Measurements from ENCODE around the gene CDCA7.
"Not testable (repeated sequence)": the region's sequence is repeated elsewhere in the genome, so short reads cannot be mapped to it uniquely, and the experiment has no call there.

CDCA7 gene

GRCh38 chr2:173354582-173355131, at the start of gene CDCA7:
Gene CDCA7 (plus strand): TSS chr2:173354872. CDS start chr2:173354964, 92 bp downstream.
- peaks cover 25% of the 10 kb centered on the region; the same call in 1 of the 2 replicates for H3K4me1 ChIP-seq (ENCODE audit: insufficient read depth, low read length)
- H3K27me3 ChIP-seq (ENCODE audit: insufficient read depth, low read length): no peaks in the 10 kb centered on the region
- H3K36me3 ChIP-seq (ENCODE audit: insufficient read depth, low read depth, low read length): peaks cover 14% of the 10 kb centered on the region
- peaks cover 3% of the 10 kb centered on the region; the same call in 1 of the 2 replicates for H3K9me3 ChIP-seq (ENCODE audit: insufficient read depth, low read depth, low read length)
- H3K4me3 ChIP-seq (ENCODE audit: low read length): peak within 1 kb of the TSS; percentile 77
- peak within 1 kb of the TSS; percentile 98 for H3K9ac ChIP-seq (ENCODE audit: low read depth, low read length)
- H3K27ac ChIP-seq (ENCODE audit: low read length): peak within 1 kb of the TSS; percentile 93

- no peaks in the 10 kb centered on the region for H3K27me3 ChIP-seq (ENCODE audit: insufficient read depth, low read length)
- no peak overlapping the region for H3K9ac ChIP-seq (ENCODE audit: low read depth, low read length)
- H3K4me1 ChIP-seq (ENCODE audit: insufficient read depth, low read length): peaks cover 7% of the 10 kb centered on the region; the same call in 1 of the 2 replicates
- H3K4me3 ChIP-seq (ENCODE audit: low read length): no peak overlapping the region
- H3K36me3 ChIP-seq (ENCODE audit: insufficient read depth, low read depth, low read length): no peaks in the 10 kb centered on the region; the same call in 1 of the 2 replicates
- H3K27ac ChIP-seq (ENCODE audit: low read length): no peak overlapping the region
- H3K9me3 ChIP-seq (ENCODE audit: insufficient read depth, low read depth, low read length): peaks cover 10% of the 10 kb centered on the region
Observed at GRCh38 chr2:173305303-173305702, 49.4 kb upstream of the CDCA7 start.

DNA sequence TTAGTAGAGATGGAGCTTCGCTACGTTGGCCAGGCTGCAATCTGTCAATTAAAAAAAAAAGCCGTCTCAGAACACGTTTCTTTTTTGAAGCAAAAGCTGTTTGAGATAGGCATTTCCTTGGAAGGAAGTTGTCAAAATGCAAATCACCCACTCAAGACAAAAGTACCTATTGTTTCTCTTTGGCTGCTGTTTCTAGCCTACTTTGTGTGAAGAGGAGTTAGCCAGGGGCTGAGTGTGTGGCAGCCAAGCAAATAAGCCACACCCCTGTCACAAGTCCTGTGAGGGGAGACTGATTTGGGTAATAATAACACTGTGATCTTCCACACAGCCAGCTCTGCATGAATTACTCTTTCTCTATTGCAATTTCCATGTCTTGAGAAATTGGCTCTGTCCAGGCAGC, 47.4 kb upstream of the CDCA7 start:
- Histone ChIP-seq H3K27ac (ENCODE audit: low read length) (no peak overlapping the region), H3K27me3 (ENCODE audit: insufficient read depth, low read length) (no peaks in the 10 kb centered on the region), H3K4me3 (ENCODE audit: low read length) (no peak overlapping the region), H3K9me3 (ENCODE audit: insufficient read depth, low read depth, low read length) (no peaks in the 10 kb centered on the region; the same call in 1 of the 2 replicates), H3K4me1 (ENCODE audit: insufficient read depth, low read length) (peaks cover 7% of the 10 kb centered on the region; the same call in 1 of the 2 replicates), H3K36me3 (ENCODE audit: insufficient read depth, low read depth, low read length) (no peaks in the 10 kb centered on the region), H3K9ac (ENCODE audit: low read depth, low read length) (no peak overlapping the region)

- not testable (repeated sequence) for H3K4me3 ChIP-seq (ENCODE audit: low read length); H3K9ac ChIP-seq (ENCODE audit: low read depth, low read length); H3K4me1 ChIP-seq (ENCODE audit: insufficient read depth, low read length); H3K36me3 ChIP-seq (ENCODE audit: insufficient read depth, low read depth, low read length); H3K27me3 ChIP-seq (ENCODE audit: insufficient read depth, low read length); H3K9me3 ChIP-seq (ENCODE audit: insufficient read depth, low read depth, low read length); H3K27ac ChIP-seq (ENCODE audit: low read length)
Observed at GRCh38 chr2:173309370-173309769, 45.3 kb upstream of the CDCA7 start.

GRCh38 chr2:173311844-173312606, 42.6 kb upstream of the CDCA7 start:
- Histone ChIP-seq H3K9ac (ENCODE audit: low read depth, low read length) (no peak overlapping the region), H3K9me3 (ENCODE audit: insufficient read depth, low read depth, low read length) (no peaks in the 10 kb centered on the region), H3K27me3 (ENCODE audit: insufficient read depth, low read length) (no peaks in the 10 kb centered on the region), H3K36me3 (ENCODE audit: insufficient read depth, low read depth, low read length) (no peaks in the 10 kb centered on the region), H3K4me3 (ENCODE audit: low read length) (no peak overlapping the region), H3K27ac (ENCODE audit: low read length) (no peak overlapping the region), H3K4me1 (ENCODE audit: insufficient read depth, low read length) (peaks cover 2% of the 10 kb centered on the region; the same call in 1 of the 2 replicates)

- H3K9me3 ChIP-seq (ENCODE audit: insufficient read depth, low read depth, low read length): peaks cover 10% of the 10 kb centered on the region
- no peak overlapping the region for H3K27ac ChIP-seq (ENCODE audit: low read length)
- H3K4me3 ChIP-seq (ENCODE audit: low read length): no peak overlapping the region
- no peaks in the 10 kb centered on the region for H3K4me1 ChIP-seq (ENCODE audit: insufficient read depth, low read length)
- H3K36me3 ChIP-seq (ENCODE audit: insufficient read depth, low read depth, low read length): no peaks in the 10 kb centered on the region
- H3K27me3 ChIP-seq (ENCODE audit: insufficient read depth, low read length): no peaks in the 10 kb centered on the region
- no peak overlapping the region for H3K9ac ChIP-seq (ENCODE audit: low read depth, low read length)
Observed at GRCh38 chr2:173323371-173323770, 31.3 kb upstream of the CDCA7 start.

GRCh38 chr2:173326806-173327205, 27.9 kb upstream of the CDCA7 start:
- no peak overlapping the region for H3K27ac ChIP-seq (ENCODE audit: low read length)
- peaks cover 25% of the 10 kb centered on the region for H3K9me3 ChIP-seq (ENCODE audit: insufficient read depth, low read depth, low read length)
- no peak overlapping the region for H3K4me3 ChIP-seq (ENCODE audit: low read length)
- no peaks in the 10 kb centered on the region for H3K4me1 ChIP-seq (ENCODE audit: insufficient read depth, low read length)
- H3K27me3 ChIP-seq (ENCODE audit: insufficient read depth, low read length): no peaks in the 10 kb centered on the region
- no peaks in the 10 kb centered on the region for H3K36me3 ChIP-seq (ENCODE audit: insufficient read depth, low read depth, low read length)
- H3K9ac ChIP-seq (ENCODE audit: low read depth, low read length): no peak overlapping the region

- no peaks in the 10 kb centered on the region for H3K36me3 ChIP-seq (ENCODE audit: insufficient read depth, low read depth, low read length)
- H3K9ac ChIP-seq (ENCODE audit: low read depth, low read length): no peak overlapping the region
- H3K4me3 ChIP-seq (ENCODE audit: low read length): no peak overlapping the region
- H3K27me3 ChIP-seq (ENCODE audit: insufficient read depth, low read length): no peaks in the 10 kb centered on the region
- H3K27ac ChIP-seq (ENCODE audit: low read length): no peak overlapping the region
- no peaks in the 10 kb centered on the region for H3K4me1 ChIP-seq (ENCODE audit: insufficient read depth, low read length)
- peaks cover 30% of the 10 kb centered on the region for H3K9me3 ChIP-seq (ENCODE audit: insufficient read depth, low read depth, low read length)
Observed at GRCh38 chr2:173327421-173327820, 27.3 kb upstream of the CDCA7 start.

DNA sequence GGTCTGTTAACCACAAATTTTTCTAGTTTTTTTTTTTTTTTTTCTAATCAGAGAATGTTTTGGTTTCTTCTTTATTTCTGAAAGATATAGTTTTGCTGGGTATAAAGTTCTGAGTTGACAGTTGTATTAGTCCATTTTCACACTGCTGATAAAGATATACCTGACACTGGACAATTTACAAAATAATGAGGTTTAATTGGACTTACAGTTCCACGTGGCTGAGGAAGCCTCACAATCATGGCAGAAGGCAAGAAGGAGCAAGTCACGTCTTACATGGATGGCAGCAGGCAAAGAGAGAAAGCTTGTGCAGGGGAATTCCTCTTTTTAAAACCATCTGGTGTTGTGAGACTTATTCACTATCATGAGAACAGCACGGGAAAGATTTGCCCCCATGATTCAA, 21.7 kb upstream of the CDCA7 start:
- H3K4me1 ChIP-seq (ENCODE audit: insufficient read depth, low read length); H3K36me3 ChIP-seq (ENCODE audit: insufficient read depth, low read depth, low read length); H3K27me3 ChIP-seq (ENCODE audit: insufficient read depth, low read length); H3K9ac ChIP-seq (ENCODE audit: low read depth, low read length); H3K4me3 ChIP-seq (ENCODE audit: low read length); H3K27ac ChIP-seq (ENCODE audit: low read length): not testable (repeated sequence)
- peaks cover 35% of the 10 kb centered on the region; the same call in 1 of the 2 replicates for H3K9me3 ChIP-seq (ENCODE audit: insufficient read depth, low read depth, low read length)

DNA sequence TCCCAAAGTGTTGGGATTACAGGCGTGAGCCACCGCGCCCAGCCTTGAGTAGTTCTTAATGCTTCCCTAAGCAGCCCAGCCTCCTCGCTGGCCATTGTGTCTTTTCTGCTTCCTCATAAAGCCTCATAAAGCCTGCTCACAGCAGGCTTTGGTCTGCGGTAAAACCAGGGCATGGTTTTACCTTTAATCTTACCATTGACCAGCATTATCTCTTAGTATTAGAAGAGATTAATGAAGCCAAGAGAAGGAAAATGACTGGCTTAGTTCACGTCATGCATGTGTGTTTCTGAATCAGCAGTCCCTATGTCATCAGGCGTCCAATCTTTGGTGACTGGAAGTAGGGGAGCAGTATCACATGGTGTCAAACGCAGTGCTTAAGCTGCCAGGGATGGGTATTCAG, 14.9 kb upstream of the CDCA7 start:
- no peaks in the 10 kb centered on the region for H3K4me1 ChIP-seq (ENCODE audit: insufficient read depth, low read length)
- H3K36me3 ChIP-seq (ENCODE audit: insufficient read depth, low read depth, low read length): no peaks in the 10 kb centered on the region
- H3K27ac ChIP-seq (ENCODE audit: low read length): no peak overlapping the region
- no peak overlapping the region for H3K4me3 ChIP-seq (ENCODE audit: low read length)
- no peaks in the 10 kb centered on the region for H3K27me3 ChIP-seq (ENCODE audit: insufficient read depth, low read length)
- H3K9ac ChIP-seq (ENCODE audit: low read depth, low read length): no peak overlapping the region
- H3K9me3 ChIP-seq (ENCODE audit: insufficient read depth, low read depth, low read length): no peaks in the 10 kb centered on the region

DNA sequence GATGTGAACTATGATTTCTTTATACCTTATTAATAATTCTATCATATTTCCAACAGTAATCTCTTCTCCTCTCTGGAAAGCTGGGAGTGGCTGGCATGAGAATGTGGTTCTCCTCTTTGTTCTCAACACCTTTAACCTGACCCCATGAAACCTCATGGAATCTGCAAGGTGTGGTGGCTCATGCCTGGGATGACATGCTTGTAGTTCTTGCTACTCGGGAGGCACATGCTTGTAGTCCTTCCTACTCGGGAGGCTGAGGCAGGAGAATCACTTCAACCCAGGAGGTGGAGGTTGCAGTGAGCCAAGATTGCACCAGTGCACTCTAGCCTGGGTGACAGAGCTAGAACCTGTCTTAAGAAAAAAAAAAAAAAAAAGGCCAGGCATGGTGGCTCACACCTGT, 10.8 kb upstream of the CDCA7 start:
- Histone ChIP-seq H3K36me3 (ENCODE audit: insufficient read depth, low read depth, low read length) (no peaks in the 10 kb centered on the region), H3K4me3 (ENCODE audit: low read length) (no peak overlapping the region), H3K27ac (ENCODE audit: low read length) (no peak overlapping the region), H3K9me3 (ENCODE audit: insufficient read depth, low read depth, low read length) (peaks cover 16% of the 10 kb centered on the region), H3K27me3 (ENCODE audit: insufficient read depth, low read length) (no peaks in the 10 kb centered on the region), H3K9ac (ENCODE audit: low read depth, low read length) (no peak overlapping the region), H3K4me1 (ENCODE audit: insufficient read depth, low read length) (no peaks in the 10 kb centered on the region)

DNA sequence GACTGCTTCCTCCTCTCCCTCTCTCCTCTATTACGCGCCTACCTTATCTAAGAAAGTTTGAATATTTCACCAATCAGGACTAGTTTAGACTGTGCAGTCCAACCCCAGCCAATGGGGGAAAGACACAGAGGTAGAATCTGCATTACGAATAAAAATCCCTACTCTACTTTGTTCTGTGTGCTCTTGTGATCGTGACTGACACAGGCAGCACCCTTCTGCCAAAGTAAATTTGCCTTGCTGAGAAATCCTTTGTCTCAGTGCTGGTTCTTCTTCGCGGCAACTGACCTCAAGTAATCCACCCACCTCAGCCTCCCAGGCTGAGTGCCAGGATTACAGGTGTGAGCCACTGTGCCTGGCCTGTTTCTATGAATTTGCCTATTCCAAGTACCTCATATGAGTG, 8.6 kb upstream of the CDCA7 start:
- no peaks in the 10 kb centered on the region for H3K27me3 ChIP-seq (ENCODE audit: insufficient read depth, low read length)
- no peak overlapping the region for H3K4me3 ChIP-seq (ENCODE audit: low read length)
- peaks cover 16% of the 10 kb centered on the region for H3K9me3 ChIP-seq (ENCODE audit: insufficient read depth, low read depth, low read length)
- H3K27ac ChIP-seq (ENCODE audit: low read length): no peak overlapping the region
- H3K36me3 ChIP-seq (ENCODE audit: insufficient read depth, low read depth, low read length): no peaks in the 10 kb centered on the region
- H3K9ac ChIP-seq (ENCODE audit: low read depth, low read length): no peak overlapping the region
- no peaks in the 10 kb centered on the region for H3K4me1 ChIP-seq (ENCODE audit: insufficient read depth, low read length)

Measured in iPS-20b (cell line).